ENCODE results near the gene EEIG2.
"Not testable (repeated sequence)": the region's sequence is repeated elsewhere in the genome, so short reads cannot be mapped to it uniquely, and the experiment has no call there.

The EEIG2 gene

DNA sequence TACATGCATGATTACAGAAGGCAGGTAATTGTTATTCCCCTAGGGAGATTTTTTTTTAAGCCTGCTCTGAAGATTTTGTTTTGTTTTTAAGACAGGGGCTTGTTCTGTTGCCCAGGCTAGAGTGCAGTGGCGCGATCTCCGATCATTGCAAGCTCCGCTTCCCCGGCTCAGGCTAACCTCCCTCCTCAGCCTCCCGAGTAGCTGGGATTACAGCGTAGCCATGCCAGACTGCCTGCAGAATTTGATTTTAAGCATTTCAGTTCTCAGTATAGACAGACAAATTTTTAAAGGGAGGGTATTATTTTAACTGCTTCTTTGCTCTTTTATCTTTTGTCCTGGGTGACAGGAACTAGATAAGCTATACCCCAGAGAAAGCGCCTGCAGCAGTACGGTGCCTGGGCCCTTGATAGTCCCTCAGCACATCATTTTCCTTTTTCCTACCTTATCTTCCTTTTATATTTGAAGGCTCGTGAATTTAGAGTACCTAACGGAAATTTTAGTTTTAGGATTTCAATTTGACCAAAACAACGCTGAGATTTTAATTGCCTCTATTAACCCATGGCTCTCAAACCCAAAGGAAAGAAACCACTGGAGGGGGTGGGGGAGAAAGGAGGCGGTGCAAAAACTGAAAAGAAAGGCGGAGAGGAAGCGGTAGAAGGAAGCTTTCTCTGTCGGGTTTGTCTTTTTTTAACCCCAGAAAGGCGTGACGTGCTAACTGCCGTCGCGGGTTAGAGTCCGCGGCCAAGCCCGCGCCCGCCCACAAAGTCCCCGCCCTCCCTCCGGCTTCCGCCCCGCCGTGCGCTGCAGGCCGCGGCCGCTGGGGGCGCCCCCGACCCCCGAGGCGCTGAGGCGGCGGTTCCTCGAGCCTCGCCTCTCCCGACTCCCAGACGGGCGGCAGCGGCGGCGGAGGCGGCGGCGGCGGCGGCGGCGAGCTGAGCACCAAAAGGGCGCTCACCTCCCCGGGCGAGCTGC, at the start of gene EEIG2:
TSS of gene EEIG2 (plus strand) at position 886 of the 972 bp plus-strand sequence. CDS start 329 bp downstream, outside the sequence.
- DNase-seq, result peak; percentile 90

DNA sequence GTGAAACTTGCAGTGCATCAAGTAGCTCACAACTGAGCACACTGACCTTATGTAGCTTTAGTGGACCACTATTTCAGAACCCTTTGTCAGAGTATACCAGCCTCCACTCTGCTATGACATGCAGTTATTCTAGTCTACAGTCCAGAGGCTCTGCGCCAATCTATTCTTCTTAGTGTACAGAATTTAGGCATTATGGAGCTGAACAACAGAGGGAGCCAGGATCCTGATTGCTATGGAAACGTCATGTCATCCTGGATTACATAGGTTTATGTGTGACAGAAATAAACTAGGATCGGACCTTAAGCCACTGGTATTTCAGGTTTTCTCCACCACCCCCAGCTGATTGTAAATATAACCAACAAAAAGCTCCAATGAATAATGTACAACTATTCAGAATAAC, 48.1 kb upstream of the EEIG2 start:
- DNase-seq, result peak; percentile 43

DNA sequence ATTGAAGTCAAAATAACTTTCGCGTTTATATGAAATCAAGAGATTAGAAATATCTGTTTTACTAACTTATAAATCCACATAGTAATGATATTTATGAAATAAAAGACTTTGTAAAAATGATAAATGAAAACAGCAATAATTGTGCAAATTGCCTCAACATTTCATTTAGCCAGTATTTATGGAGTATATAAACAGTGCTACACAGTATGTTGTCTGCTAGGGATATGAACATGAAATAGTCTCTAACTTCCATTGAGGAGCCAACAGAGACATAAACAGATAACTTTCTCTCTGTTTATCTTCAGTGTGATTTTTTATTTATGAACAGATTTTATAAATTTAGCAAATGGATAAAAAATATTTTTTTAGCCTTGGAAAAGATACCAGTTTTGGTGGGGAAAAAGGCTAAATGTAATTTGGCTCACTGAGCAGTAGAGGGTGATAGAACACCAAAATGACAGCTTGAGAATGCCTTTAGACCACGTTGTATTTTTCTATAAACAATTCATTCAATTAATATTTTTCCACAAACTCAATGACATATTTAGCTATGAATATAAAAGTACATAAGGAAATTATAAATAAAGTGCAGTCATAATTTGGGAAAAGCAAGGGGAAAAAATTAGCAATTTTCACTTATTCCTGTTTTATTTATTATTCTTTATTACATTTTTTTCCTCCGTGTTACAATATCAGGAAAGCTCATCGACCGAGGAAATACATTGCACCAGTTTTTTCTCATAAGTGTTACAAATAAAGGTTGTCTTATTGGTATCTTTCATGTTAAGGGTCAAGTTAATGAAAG, 47.5 kb upstream of the EEIG2 start:
- peak; percentile 67 for DNase-seq

DNA sequence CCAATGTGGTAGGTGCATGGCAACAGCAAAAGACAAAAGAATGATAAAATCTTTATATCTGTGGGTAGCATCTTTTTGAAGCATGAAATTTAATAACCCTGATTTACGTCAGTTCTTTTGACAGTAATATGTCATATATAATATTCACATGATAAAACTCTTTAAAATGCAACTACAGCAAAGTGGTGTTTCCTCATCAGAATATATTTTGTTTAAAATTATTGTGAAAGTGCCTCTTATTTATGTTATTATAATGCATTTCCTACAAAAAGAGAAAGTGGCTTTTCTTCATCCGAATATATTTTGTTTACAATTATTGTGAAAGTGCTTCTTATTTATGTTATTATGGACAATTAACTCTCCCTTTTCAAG, 46.9 kb upstream of the EEIG2 start:
- no peak for DNase-seq

DNA sequence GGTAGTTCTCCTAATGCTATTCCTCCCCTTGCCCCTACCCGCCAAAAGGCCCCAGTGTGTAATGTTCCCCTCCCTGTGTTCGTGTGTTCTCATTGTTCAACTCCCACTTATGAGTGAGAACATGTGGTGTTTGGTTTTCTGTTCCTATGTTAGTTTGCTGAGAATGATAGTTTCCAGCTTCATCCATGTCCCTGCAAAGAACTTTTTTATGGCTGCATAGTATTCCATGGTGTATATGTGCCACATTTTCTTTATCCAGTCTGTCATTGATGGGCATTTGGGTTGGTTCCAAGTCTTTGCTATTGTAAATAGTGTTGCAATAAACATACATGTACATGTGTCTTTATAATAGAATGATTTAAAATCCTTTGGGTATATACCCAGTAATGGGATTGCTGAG, 46.0 kb upstream of the EEIG2 start:
- DNase-seq, result not testable (repeated sequence)

DNA sequence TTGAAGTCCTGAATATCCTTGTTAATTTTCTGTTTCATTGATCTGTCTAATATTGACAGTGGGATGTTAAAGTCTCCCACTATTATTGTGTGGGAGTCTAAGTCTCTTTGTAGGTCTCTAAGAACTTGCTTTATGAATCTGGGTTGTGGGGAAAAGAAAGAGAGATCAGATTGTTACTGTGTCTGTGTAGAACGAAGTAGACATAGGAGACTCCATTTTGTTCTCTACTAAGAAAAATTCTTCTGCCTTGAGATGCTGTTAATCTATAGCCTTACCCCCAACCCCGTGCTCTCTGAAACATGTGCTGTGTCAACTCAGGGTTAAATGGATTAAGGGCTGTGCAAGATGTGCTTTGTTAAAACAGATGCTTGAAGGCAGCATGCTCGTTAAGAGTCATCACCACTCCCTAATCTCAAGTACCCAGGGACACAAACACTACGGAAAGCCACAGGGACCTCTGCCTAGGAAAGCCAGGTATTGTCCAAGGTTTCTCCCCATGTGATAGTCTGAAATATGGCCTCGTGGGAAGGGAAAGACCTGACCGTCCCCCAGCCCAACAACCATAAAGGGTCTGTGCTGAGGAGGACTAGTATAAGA, 42.5 kb upstream of the EEIG2 start:
- peak; percentile 81 for DNase-seq

DNA sequence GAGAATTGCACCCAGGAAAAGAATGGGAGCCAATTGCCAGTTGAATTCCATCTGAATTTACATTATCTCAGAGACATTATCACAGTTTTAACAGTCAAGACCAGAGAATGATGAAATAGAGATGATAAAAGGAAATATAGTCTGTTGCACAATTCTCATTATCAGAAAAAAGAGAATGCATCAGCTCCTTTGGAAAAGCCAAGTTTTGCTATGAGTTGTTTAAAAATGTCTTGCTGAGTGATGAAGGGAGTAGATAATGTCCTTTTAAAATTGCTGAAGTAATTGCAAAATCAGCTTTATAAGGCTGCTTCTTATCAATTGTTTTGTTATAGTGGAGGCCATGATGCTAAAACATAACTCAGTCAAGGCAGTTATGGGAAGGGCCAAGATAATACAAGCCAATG, 37.9 kb upstream of the EEIG2 start:
- no peak for DNase-seq

DNA sequence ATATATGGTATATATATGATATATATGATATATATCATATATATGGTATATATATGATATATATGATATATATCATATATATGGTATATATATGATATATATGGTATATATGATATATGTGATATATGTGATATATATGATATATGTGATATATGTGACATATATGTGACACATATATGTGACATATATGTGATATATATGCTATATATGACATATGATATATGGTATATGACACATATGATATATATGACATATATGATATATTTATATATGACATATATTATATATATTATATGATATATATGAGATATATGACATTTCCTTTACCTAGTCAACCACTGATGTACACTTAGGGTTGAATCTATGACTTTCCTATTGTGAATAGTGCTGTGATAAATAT, 36.1 kb upstream of the EEIG2 start:
- no peak for DNase-seq

DNA sequence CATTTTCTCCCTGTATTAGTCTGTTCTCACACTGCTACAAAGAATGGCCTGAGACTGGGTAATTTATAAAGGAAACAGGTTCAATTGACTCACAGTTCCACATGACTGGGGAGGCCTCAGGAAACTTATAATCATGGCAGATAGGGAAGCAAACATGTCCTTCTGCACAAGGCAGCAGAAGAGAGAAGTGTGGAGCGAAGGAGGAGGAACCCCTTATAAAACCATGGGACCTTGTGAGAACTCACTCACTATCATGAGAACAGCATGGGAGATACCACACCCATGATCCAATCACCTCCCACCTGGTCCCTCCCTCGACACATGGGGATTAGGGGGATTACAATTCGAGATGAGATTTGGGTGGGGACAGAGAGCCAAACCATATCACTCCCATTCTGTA, 35.2 kb upstream of the EEIG2 start:
- peak; percentile 61 for DNase-seq

DNA sequence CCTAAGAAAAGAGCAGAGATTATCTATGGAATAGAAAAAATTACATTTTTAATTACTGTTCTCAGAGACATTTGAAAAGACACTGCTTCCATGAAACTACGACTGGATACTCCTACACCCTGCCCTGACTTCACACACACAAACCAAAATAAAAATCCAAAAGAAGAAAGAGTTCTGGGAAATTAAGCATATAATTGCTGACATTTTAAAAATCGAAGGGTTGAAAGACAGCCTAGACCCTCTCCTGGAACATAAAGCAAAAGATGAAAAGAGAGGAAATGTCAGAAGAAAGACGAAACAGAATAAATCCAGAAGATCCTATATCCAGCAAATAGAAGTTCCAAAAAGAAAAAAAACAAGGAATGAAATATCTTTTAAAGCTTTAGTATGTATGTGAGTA, 32.8 kb upstream of the EEIG2 start:
- DNase-seq, result no peak

DNA sequence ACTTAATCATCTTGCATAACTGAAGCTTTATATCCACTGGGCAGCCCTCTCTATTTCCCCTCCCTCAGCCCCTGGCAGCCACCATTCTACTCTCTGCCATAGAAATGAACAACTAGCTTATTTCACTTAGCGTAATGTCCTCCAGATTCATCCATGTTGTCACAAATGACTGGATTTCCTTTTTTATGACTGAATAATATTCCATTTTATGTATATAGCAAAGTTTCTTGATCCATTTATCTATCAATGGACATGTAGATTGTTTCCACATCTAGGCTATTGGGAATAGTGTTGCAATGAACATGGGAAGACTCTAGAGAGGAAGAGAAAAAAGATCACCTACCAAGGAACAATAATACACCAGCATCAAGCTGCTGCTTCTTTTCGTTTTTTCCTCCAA, 32.1 kb upstream of the EEIG2 start:
- no peak for DNase-seq

DNA sequence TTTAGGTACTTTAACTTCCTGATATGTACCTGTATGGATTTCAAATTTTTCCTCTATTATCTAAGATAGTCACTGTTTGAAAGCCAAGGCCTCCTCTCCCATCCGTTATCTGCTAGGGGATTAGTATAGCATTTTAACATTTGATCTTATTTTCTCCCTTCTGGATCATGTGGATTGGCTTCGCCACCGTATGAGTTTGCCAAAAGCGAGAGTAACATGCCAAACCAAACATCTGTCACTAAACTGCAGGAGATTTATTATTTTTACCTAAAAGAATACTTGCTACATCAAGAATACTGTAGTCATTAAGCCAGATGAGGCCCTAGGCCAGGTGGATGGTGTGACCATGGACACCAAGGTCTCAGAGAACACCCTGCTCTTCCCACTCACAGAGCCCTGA, 28.5 kb upstream of the EEIG2 start:
- no peak for DNase-seq

DNA sequence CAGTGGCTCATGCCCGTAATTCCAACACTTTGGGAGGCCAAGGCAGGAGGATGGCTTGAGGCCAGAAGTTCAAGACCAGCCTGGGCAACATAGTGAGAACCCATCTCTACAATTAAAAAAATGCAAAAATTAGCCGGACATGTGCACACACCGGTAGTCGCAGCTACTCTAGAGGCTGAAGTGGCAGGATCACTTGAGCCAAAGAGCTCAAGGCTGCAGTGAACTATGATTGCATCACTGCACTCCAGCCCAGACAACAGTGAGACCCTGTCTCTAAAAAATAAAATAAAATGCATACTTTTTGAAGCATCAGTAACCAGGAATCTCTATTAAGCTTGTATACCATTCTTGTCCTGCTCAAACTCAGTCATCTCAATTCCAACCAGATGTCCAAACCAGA, 27.2 kb upstream of the EEIG2 start:
- no peak for DNase-seq

DNA sequence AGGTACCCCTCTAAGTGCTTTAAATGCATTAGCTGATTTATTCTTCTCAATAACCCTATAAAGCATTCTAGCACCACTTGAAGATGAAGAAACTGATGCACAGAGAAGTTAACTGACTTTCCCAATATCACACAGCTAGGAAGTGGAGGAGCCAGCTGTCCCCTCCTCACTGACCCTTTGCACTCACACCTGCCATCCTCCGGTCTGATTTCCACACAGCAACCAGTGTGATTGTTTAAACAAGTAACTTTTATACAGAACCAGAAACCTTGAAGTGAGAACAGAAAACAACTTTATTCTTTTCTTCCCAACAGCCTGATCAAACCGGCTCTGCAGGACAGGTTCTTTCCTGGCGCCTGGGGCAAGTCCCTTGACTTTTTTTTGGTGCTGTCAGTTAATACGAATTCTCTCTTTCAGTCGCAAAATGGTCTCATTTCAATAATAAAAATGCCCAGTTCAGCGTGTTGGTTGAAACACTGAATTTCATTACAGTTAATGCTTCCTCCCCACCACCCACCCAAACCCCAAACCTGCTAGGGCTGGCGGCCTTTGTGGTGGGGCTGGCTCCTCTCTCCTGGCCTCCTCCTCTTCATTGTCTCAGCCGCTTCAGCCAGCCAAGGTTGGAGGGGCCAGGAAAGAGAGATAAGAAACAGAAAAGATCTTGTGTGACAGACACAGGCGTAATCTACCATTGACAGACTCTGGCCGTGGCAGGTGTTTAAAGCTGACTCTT, 26.4 kb upstream of the EEIG2 start:
- DNase-seq, result no peak

DNA sequence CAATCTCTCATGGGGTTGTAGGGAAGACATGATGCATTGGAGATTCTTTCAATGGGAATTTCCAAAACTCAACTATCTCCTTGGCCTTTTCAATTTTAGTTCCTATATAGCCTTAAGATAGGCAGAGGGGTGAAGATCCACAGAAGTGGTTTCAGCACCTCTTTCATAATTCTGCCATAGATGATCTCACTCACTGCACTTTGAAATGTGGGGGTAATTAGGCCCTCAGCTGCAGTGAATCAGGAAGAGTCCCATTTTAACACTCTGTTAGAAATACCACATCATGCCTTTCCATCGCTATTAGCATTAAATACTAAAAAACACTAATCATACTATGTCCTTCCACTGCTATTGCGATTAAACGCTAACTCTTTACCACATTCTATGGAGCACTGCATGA, 25.1 kb upstream of the EEIG2 start:
- DNase-seq, result no peak

DNA sequence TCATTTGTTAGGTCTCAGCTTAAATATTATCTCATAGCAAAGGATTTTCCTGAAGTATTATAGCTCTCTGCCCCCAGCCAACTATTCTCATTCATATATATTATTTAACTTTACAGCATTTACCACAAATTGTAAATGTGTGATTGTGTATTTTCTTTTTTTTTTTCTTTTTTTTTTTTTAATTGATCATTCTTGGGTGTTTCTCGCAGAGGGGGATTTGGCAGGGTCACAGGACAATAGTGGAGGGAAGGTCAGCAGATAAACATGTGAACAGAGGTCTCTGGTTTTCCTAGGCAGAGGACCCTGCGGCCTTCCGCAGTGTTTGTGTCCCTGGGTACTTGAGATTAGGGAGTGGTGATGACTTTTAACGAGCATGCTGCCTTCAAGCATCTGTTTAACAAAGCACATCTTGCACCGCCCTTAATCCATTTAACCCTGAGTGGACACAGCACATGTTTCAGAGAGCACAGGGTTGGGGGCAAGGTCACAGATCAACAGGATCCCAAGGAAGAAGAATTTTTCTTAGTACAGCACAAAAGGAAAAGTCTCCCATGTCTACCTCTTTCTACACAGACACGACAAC, 24.5 kb upstream of the EEIG2 start:
- not testable (repeated sequence) for DNase-seq

DNA sequence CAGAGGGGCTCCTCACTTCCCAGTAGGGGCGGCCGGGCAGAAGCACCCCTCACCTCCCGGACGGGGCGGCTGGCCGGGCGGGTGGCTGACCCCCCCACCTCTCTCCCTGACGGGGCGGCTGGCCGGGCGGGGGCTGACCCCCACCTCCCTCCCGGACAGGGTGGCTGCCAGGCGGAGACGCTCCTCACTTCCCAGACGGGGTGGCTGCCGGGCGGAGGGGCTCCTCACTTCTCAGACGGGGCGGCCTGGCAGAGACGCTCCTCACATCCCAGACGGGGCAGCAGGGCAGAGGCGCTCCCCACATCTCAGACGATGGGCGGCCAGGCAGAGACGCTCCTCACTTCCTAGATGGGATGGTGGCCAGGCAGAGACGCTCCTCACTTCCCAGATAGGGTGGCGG, 23.9 kb upstream of the EEIG2 start:
- not testable (repeated sequence) for DNase-seq

DNA sequence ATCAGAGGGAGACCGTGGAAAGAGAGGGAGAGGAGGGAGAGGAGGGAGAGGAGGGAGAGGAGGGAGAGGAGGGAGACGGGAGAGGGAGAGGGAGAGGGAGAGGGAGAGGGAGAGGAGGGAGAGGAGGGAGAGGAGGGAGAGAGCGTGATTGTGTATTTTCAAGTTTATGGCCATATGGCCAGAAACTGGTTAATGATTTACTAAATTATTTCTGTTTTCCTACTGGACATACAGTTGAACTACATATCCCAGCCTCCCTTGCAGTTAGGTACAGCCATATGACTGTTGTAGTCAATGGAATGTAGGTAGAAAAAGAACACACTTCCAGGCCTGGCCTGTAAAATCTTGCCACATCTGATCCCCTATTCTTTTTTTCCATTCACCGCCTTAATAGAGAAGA, 23.1 kb upstream of the EEIG2 start:
- DNase-seq, result not testable (repeated sequence)

DNA sequence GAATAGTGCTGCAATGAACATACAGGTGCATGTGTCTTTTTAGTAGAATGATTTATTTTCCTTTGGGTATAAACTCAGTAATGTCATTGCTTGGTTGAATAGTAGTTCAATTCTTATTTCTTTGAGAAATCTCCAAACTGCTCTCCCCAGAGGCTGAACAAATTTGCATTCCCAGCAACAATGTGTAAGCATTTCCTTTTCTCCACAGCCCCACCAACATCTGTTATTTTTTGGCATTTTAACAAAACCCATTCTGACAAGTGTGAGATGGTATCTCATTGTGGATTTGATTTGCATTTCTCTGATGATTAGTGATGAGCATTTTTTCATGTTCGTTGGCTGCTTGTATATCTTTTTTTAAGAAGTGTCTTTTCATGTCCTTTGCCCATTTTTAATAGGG, 21.9 kb upstream of the EEIG2 start:
- DNase-seq, result no peak

DNA sequence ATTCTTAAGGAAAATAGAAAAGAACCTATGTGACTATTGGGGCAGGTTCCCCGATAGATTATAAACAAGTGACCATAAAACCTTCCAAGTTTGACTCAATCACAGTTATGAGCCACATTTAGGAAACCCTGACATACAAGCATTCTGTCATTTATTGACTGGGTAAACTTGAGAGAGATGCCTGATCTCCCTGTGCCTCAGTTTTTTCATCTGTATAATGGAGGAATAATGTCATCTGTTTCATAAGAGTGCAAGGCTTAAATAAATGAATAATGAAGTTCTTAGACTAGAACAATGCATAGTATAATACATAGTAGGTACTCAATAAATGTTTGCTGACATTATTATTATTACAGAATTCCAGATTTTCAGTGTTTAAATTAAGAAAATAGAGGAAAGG, 18.9 kb upstream of the EEIG2 start:
- DNase-seq, result no peak

DNA sequence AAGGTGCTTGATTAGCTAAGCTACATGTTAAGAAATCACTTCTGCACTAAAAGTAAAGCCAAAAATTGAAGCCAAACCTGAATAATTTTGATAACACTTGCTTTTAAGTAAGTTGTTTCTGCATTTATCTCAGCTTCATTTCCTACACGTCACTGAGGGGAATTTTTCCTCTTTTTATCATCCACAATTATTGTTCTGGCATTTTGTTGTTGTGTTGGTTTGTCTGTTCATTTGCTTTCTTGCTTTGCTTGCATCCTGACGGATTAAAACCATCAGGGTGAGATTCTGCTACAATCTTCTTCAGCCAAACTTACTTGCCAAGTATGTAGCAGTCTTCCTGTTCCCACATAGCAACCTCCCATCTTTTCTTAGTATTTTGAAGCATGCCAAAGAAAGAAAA, 18.0 kb upstream of the EEIG2 start:
- no peak for DNase-seq

DNA sequence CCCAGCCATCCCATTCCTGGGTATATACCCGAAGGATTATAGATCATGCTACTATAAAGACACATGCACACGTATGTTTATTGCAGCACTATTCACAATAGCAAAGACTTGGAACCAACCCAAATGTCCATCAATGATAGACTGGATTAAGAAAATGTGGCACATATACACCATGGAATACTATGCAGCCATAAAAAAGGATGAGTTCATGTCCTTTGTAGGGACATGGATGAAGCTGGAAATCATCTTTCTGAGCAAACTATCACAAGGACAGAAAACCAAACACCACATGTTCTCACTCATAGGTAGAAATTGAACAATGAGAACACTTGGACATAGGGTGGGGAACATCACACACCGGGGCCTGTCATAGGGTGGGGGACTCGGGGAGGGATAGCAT, 12.4 kb upstream of the EEIG2 start:
- not testable (repeated sequence) for DNase-seq
